ENCODE results near the gene MRPS14. TPM values are rescaled to one million over a fixed set of nuclear protein-coding genes. Genes with fewer than 3 reads are reported as not detected.

The MRPS14 gene
- total RNA-seq, 6 donors from 2014 or later: 11.5 to 28.9 (median 18.8) TPM

DNA sequence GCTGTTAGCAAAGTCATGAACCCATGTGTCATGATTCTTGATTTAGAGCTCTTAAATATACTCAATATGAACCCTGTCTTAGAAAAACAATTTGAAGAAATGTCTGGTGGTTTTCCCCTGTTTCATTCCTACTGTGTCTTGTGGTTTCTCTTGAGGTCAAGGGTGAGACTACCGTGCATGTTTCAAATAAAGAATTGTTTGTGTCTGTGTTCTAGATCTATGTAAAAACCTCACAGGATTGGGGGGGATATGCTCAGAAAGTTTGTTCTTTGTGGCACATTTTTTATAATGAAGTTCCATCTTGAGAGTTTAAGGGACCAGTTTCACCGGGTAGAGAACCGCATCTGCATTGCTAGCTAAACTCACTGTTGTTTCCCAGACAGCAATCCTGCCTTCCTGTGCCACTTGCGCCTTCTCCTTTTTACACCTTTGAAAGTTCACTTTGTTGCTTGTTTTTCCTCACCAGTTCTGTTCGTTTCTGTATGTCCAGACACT is 54.4 kb downstream of the MRPS14 start:
- WGBS, 2 donors: 41 to 55% methylated on average over 5 of the region's 5 CpGs
- H3K27ac ChIP-seq: peak overlapping the region; percentile 39 to 84 (median 80)
- peaks cover 61 to 77% (median 68%) of the 10 kb centered on the region in 4 donors for H3K4me1 ChIP-seq
- TF ChIP-seq POLR2A (IDR thresholded peaks at IDR 0.05) (no peak), EP300 (IDR thresholded peaks at IDR 0.05) (no peak), POLR2AphosphoS5 (IDR thresholded peaks at IDR 0.05) (no peak)
- TF ChIP-seq, protein P1, sequence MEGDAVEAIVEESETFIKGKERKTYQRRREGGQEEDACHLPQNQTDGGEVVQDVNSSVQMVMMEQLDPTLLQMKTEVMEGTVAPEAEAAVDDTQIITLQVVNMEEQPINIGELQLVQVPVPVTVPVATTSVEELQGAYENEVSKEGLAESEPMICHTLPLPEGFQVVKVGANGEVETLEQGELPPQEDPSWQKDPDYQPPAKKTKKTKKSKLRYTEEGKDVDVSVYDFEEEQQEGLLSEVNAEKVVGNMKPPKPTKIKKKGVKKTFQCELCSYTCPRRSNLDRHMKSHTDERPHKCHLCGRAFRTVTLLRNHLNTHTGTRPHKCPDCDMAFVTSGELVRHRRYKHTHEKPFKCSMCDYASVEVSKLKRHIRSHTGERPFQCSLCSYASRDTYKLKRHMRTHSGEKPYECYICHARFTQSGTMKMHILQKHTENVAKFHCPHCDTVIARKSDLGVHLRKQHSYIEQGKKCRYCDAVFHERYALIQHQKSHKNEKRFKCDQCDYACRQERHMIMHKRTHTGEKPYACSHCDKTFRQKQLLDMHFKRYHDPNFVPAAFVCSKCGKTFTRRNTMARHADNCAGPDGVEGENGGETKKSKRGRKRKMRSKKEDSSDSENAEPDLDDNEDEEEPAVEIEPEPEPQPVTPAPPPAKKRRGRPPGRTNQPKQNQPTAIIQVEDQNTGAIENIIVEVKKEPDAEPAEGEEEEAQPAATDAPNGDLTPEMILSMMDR (IDR thresholded peaks at IDR 0.05): no peak
- H3K9me3 ChIP-seq: no peaks in the 10 kb centered on the region
- H3K4me3 ChIP-seq: no peak overlapping the region
- H3K27me3 ChIP-seq: no peaks in the 10 kb centered on the region
- peaks cover 0 to 8% (median 0%) of the 10 kb centered on the region in 4 donors for H3K36me3 ChIP-seq
- DNase-seq: no peak
- ATAC-seq (ENCODE audit: low FRiP score in 2 of 2): peak in 1 of 2 donors; percentile 5

DNA sequence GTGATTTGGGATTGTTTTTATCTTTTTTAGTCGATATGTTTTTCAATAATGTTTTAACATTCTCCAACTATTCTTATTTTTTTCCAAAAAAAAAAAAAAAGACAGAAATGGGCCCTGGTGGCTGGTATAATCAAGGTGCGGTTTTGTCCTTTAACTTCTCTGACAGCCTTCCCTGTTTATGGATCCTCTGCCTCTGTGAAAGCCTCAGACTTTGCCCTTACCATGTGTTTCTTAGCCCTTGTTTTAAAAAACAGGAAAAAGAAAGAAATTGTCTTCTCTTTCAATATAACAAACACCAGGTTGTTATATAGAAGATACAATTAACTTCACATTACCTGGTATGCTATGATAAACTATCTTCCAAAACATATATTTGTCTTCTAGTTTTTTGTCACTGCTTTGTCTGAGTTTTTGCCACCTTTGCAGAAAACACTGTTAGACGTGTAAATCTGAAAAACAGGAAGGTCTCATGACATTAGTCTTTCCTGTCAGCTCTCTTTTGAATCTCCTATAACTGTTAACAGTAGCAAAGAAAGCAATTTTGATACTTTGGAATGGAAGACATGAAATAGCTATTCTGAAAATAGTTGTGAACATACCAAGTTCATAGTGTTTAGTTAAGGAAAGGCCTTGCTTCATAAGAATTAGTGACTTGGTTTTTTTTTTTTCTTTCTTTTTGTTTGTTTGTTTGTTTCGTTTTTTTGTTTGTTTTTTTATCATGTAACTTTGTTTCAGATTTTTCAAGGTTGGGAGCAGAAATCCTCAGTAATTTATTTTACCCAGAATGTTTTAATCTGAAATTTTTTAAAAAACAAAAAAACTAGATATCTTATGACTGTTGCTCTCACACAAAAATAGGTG is 55.1 kb downstream of the MRPS14 start:
- Histone ChIP-seq H3K27me3 (no peaks in the 10 kb centered on the region), H3K9me3 (no peaks in the 10 kb centered on the region), H3K4me1 (peaks cover 66 to 83% (median 74%) of the 10 kb centered on the region in 4 donors), H3K36me3 (peaks cover 0 to 8% (median 0%) of the 10 kb centered on the region in 4 donors), H3K4me3 (no peak overlapping the region), H3K27ac (peak overlapping the region; percentile 39 to 84 (median 80))
- no peak for TF ChIP-seq EP300 (IDR thresholded peaks at IDR 0.05)
- TF ChIP-seq POLR2A (IDR thresholded peaks at IDR 0.05): no peak
- TF ChIP-seq POLR2AphosphoS5 (IDR thresholded peaks at IDR 0.05): no peak
- TF ChIP-seq, protein P1 (IDR thresholded peaks at IDR 0.05): no peak
- DNase-seq: no peak
- ATAC-seq (ENCODE audit: low FRiP score in 2 of 2): no peak
- 51 to 58% methylated on average over 4 of the region's 4 CpGs for WGBS, 2 donors

DNA sequence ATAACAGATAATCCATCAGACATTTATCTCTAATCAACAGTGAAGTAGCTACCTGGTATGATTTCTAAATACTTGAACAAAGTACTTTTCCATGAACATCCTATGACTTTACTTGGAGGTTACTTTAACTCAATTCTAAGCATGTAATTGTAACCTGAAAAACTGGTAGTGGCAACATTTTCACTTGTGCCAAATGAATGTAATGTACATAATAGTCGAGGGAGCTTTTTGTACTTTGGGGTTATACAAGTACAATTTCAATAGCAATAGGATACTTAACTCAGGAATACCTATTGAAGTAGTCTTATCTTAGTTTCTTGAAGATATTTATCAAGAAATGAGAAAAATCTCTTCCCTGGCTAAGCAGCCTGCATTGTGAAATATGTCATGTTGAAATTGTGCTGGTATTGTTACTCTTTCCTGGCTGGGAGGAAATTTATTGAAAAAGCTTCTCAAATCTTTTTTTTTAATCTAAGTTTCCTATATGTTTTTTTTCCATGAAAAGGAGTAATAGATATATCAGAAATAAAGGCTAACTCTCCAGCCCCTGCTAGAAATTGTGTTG is 57.1 kb downstream of the MRPS14 start:
- Histone ChIP-seq H3K27me3 (no peaks in the 10 kb centered on the region), H3K36me3 (peaks cover 0 to 8% (median 0%) of the 10 kb centered on the region in 4 donors), H3K4me1 (peaks cover 60 to 71% (median 66%) of the 10 kb centered on the region in 4 donors), H3K4me3 (peak overlapping the region in 2 of 4 donors; percentile 22 to 25), H3K9me3 (no peaks in the 10 kb centered on the region), H3K27ac (peak overlapping the region; percentile 69 to 84 (median 80))
- ATAC-seq (ENCODE audit: low FRiP score in 2 of 2) (peak; percentile 2 to 41), DNase-seq (no peak)
- TF ChIP-seq EP300 (IDR thresholded peaks at IDR 0.05) (peak in 1 of 4 donors; percentile 81), POLR2AphosphoS5 (IDR thresholded peaks at IDR 0.05) (no peak), POLR2A (IDR thresholded peaks at IDR 0.05) (no peak)
- TF ChIP-seq, protein P1 (IDR thresholded peaks at IDR 0.05): no peak
- 26 to 35% methylated on average over 1 of the region's 1 CpG for WGBS, 2 donors

DNA sequence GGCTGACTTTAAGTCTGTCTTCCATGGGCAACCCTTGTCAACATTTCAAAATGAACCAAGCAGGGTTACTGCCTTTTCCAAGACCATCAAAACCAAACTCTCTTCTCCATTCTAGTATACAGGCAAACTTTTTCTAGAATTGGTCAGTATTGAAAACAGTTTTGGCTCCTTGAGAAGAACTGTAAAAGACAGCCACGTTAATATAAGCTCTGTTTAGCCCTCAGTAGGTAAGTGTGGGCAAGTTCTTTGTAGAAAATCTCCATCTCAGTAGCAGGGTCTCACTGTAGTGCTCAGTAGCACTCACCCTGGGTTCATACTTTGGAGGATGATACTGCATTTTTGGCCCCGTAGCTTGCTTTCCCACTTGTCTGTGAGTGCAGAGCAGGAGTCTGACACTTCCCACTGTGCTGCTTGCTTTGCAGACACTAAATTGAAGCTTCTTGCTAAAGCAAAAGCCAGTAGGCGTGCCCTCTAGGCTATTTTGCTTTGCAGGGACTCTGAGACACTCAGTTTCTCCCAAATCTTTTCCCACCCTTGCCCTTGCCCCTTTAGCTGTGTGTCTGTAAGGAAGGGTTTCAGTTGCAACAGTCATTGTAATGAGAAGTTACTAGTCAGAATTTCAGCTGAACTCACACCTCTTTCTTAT is 57.7 kb downstream of the MRPS14 start:
- ATAC-seq (ENCODE audit: low FRiP score in 2 of 2): peak; percentile 23 to 60
- Histone ChIP-seq H3K4me3 (peak overlapping the region in 2 of 4 donors; percentile 22 to 25), H3K4me1 (peaks cover 57 to 68% (median 61%) of the 10 kb centered on the region in 4 donors), H3K36me3 (peaks cover 0 to 8% (median 0%) of the 10 kb centered on the region in 4 donors), H3K27ac (peak overlapping the region; percentile 69 to 84 (median 80)), H3K9me3 (no peaks in the 10 kb centered on the region), H3K27me3 (no peaks in the 10 kb centered on the region)
- TF ChIP-seq POLR2A (IDR thresholded peaks at IDR 0.05) (peak in 1 of 4 donors; percentile 61), POLR2AphosphoS5 (IDR thresholded peaks at IDR 0.05) (no peak)
- 12 to 22% methylated on average over 3 of the region's 3 CpGs for WGBS, 2 donors
- DNase-seq: peak in 1 of 2 donors; percentile 59
